Suprapubic skin (tissue), 3 donors: ENCODE results near the gene SOCS4.
"Not testable (repeated sequence)": the region's sequence is repeated elsewhere in the genome, so short reads cannot be mapped to it uniquely, and the experiment has no call there.

Experiments used
- POLR2A ChIP-seq, 2 donors: fragments of 450-650 bp; IDR thresholded peaks; one replicate each; pipeline ENCODE4 v1.6.1; 2017; ENCODE audit warnings: antibody characterized with exemption in 2 of 2, mild to moderate bottlenecking in 2 of 2, moderate library complexity in 2 of 2
- TF ChIP-seq, protein P1 (sequence below), 2 donors: fragments of 200-600 bp in 1 of 2; fragments of 450-650 bp in 1 of 2; sonication (generic) in 1 of 2; IDR thresholded peaks; one replicate each; pipeline ENCODE4 v1.5.1; 2016 to 2019; ENCODE audit warnings: antibody characterized with exemption in 2 of 2, mild to moderate bottlenecking in 1 of 2, moderate library complexity in 1 of 2

DNA sequence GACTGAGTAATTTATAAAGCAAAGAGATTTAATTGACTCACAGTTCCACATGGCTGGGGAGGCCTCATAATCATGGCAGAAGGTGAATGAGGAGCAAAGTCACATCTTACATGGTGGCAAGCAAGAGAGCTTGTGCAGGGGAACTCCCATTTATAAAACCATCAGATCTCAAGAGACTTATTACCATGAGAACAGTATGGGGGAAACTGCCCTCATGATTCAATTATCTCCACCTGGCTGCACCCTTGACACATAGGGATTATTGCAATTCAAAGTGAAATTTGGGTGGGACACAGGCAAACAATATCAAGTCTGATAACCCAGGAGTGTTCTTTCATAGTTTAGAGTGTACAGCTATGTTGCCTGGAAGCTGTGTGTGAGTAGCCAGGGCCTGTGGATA lies 11.0 kb downstream of the SOCS4 start:
- TF ChIP-seq, protein P1, sequence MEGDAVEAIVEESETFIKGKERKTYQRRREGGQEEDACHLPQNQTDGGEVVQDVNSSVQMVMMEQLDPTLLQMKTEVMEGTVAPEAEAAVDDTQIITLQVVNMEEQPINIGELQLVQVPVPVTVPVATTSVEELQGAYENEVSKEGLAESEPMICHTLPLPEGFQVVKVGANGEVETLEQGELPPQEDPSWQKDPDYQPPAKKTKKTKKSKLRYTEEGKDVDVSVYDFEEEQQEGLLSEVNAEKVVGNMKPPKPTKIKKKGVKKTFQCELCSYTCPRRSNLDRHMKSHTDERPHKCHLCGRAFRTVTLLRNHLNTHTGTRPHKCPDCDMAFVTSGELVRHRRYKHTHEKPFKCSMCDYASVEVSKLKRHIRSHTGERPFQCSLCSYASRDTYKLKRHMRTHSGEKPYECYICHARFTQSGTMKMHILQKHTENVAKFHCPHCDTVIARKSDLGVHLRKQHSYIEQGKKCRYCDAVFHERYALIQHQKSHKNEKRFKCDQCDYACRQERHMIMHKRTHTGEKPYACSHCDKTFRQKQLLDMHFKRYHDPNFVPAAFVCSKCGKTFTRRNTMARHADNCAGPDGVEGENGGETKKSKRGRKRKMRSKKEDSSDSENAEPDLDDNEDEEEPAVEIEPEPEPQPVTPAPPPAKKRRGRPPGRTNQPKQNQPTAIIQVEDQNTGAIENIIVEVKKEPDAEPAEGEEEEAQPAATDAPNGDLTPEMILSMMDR (IDR thresholded peaks at IDR 0.05) = not testable (repeated sequence)
- TF ChIP-seq POLR2A (IDR thresholded peaks at IDR 0.05) = not testable (repeated sequence)
